NCI-H226 (cell line): Measurements from ENCODE around the gene LOXL1.
A peak's percentile ranks its signal among the peaks of the same experiment; 100 is the strongest.

Experiments used
- DNase-seq: peaks from one replicate; pipeline ENCODE4 v3.0.0-alpha.2; 2015

The LOXL1 gene

DNA sequence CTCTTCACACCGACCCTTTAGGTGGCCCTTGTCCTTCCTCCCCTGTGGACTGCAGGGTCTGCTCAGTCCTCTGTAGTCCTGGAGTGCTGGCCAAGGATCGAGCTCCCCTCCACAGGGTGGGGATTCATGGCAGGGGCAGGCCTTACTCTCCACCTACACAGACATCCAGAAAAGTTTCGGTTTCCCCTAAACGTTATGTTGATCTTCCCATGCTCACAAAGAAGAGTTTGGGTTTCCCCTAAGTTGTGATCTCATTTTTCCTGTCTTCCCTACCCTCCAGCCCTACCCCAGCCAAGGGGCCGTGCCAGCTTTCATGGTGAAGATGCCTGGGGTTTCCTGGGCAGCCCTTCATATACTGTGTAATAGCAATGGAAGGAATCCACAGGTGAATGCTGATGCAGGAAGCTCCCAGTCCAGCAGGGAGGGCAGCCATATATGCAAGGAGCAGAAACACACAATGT, 55.5 kb downstream of the LOXL1 start:
- DNase-seq = peak; percentile 59

- peak; percentile 94 for DNase-seq
These were observed 56.1 kb downstream of the LOXL1 start for GRCh38 chr15:73982222-73982962.

GRCh38 chr15:73983211-73983727, 57.0 kb downstream of the LOXL1 start:
- DNase-seq = peak; percentile 97

GRCh38 chr15:73983773-73984172, 57.5 kb downstream of the LOXL1 start:
- no peak for DNase-seq

DNA sequence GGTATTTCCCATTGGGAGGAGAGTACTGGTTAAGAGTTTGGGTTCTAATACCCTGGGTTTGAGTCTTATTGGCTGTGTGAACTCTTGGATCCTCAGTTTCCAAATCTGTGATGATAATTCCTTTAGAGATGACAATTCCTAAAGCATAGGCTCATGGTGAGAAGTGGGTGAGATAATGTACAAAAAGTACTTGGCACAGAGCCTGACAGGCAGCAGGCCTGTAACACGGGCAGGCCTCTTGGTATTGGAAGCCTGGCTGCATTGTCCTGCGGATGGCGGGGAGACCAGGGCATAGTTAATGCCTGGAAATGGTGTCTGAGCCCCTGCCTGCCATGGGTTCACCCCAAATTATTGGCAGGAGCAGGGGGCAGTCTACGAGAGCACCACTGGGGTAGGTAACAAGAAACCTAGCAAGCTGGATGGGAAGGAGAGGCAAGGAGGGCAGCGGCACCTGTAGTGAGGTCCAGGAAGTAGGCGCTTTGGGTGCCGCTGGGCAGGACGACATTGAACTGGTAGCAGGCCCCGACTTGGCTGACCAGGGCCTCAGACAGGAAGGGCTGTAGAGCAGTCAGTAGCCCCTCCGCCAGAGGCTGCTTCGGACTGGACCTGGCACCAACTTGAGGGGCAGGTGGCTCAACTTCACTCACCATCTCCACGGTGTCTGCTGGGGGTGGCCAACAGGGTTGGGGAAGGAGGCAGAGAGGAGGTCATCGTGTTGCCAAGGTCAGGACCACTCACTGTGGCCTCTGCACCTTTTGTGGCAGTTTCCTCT, 58.1 kb downstream of the LOXL1 start:
- DNase-seq = no peak

DNA sequence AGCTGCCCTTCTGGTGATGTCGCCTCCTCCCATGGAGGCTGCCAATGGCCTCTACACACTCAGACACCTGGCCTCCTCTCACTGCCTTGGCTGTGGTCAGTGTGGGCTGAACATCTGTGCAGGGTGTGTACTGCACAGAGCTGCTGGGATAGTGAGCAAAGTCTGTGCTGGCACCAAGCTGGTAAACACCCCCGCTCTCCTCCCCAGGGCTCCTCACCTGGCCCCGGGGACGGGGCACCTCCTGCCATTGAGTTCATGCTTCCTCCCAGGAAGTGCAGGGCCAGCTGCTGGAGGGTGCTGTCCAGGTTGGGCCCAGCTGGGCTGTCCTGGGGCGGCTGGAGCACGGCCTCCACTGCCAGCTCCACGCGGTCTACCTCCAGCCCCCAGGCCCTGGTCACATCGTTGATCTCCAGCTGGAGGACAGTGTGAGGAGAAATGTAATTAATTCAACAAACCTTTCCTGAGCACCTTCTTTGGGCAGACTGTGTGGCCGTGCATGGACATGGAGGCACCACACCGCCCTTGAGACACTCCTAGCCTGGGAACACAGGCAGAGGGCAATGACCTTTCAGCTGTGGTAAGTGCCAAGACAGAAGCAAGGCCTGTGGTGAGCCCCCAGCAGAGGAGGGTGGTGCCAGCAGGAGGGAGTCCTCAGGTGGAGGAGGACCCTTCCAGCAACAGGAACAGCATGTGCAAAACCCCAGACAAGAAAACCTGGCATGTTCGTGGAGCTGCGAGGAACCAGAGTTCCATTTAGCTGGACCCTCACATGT, 59.0 kb downstream of the LOXL1 start:
- peak; percentile 88 for DNase-seq

DNA sequence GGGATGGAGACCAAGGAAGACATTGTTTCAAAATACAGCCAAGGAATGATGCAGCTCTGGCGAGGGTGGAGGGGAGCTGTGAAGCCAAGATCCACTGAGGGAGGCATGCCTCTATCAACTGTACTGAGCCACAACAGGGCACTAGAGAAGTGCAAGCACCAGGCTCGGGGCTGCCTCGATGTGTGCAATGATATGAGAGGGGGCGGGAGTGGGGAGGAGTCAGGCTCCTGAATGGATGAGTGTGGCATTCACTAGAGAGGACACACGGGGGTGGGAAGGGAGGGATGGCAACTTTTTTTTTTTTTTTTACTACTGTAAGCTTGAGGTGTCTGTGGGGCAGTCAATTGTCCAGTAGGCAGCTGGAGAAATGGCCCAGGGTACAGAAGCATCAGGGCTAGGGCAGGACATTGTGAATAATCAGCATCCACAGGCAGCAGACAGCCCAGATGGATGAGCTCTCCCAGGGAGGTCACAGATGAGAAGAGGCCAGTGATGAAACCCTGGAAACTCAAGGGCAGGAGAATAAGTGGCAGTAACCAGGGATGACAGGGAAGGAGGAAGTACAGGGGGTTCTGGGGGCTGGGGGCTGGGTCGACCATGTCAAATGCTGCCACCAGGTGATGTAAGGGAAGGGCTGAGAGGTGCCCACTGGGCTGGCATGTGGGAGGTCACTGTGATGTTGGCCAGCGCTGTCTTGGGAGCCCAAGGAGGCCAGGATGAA, 60.0 kb downstream of the LOXL1 start:
- no peak for DNase-seq

- no peak for DNase-seq
These were observed 60.5 kb downstream of the LOXL1 start for GRCh38 chr15:73986776-73987056.

GRCh38 chr15:73987250-73987649, 61.0 kb downstream of the LOXL1 start:
- DNase-seq = no peak

- DNase-seq = peak; percentile 51
These were observed 61.6 kb downstream of the LOXL1 start for GRCh38 chr15:73987681-73988444.

- no peak for DNase-seq
These were observed 62.2 kb downstream of the LOXL1 start for GRCh38 chr15:73988445-73988969.

GRCh38 chr15:73989001-73989798, 62.9 kb downstream of the LOXL1 start:
- peak; percentile 81 for DNase-seq

GRCh38 chr15:73990250-73991005, 64.2 kb downstream of the LOXL1 start:
- no peak for DNase-seq

DNA sequence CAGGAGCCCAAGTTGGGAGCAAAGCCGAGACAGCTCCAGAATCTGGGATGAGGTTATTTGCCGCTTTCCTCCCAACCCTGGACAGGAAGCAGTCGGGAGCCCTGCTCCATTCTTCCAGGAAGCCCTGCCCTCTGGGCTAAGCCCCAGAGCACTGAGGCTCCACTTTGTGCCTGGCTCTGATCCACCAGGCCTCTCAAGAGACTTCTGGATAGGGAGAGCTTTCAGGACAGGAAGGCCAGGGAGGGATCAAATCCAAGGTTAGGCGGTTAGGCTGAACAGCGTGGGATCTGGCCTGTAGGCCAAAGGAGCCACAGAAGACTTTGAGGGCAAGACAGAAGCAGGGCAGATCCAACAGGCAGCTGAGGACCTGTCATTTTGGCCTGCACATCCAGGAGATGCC, 65.0 kb downstream of the LOXL1 start:
- DNase-seq = peak; percentile 57

DNA sequence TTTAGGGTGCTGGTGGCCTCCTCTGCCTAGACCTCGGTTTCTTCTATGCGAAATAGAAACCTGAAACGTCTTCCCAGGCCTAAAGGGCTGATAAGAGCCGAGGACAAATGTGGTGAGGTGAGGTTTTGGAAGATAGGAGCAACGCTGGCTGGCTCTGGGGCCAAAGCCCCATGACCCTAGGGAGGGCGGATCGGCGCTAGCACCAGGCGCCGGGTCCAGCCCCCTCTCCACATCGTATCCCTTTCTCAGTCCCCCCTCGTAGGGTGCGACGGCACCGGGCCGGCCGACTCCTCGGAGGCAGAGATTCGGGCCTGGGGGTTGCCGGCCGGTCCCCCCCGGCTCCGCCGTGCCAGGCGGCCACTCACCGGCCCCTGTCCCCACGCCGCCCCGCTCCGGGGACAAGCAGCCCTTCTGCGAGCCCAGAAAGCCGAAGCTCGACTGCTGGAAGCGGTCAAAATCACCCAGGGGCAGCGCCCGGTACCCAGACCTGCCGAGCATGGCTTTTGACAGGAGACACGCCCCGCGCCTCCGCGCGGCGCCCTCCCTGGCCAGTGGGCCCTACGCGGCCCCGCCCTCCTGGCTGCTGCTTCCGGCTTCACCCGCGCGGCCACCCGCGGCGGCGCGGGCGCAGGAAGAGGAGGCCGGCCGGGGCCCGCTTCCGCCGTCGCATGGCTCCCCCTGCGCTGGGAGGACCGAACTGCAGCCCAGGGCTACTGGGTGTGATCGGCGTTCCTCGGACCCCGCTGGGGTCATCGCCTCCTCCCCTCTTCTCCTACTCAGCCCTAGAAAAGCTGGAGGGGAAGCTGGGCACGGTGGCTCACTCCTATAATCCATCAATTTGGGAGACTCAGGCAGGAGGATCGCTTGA, 65.7 kb downstream of the LOXL1 start, which contains the start of gene STOML1:
TSS of gene STOML1 (minus strand) at position 570 of the 868 bp plus-strand sequence. CDS start at position 498, 72 bp downstream.
- peak; percentile 98 for DNase-seq

DNA sequence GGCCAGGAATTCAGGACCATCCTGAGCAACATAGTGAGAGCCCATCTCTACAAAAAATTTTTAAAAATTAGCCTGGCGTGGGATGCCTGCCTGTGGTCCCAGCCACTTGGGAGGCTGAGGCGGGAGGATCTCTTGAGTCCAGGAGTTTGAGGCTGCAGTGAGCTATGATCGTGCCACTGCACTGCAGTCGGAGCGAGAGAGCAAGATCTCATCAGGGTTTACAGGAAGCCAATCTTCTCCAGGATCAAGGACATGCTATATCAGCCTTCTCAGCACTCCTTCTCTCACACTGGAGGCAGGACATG, 66.3 kb downstream of the LOXL1 start:
- DNase-seq = no peak

GRCh38 chr15:73993211-73993994, 67.1 kb downstream of the LOXL1 start:
- DNase-seq = no peak

DNA sequence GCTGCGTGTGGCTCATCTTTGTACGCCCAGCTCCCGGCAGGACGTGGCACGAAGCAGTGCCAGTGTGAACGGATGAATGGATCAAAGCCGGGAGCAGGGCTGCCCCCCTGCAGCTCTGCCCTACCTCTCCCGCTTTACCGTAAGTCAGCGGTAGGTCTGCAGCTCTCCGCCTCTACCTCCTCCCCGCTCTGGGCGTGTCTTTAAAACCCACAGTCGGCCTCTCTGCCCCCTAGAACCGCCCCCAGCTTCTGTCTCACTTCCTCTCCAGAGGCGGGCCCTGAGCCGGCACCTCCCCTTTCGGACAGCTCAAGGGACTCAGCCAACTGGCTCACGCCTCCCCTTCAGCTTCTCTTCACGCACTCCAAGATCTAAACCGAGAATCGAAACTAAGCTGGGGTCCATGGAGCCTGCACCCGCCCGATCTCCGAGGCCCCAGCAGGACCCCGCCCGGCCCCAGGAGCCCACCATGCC, 68.2 kb downstream of the LOXL1 start, which contains the start of gene PML:
TSS of gene PML (plus strand) at position 304 of the 471 bp plus-strand sequence. CDS start at position 401, 97 bp downstream.
- peak; percentile 99 for DNase-seq
